Inferior parietal cortex (tissue), 1 donor: ENCODE measurements around the gene SNCAIP.
"Not testable (repeated sequence)": the region's sequence is repeated elsewhere in the genome, so short reads cannot be mapped to it uniquely, and the experiment has no call there.

Source experiments
- DNase-seq: peaks from one replicate; pipeline ENCODE4 v3.0.0-alpha.2; 2016; ENCODE audit errors: extremely low spot score

The SNCAIP gene

DNA sequence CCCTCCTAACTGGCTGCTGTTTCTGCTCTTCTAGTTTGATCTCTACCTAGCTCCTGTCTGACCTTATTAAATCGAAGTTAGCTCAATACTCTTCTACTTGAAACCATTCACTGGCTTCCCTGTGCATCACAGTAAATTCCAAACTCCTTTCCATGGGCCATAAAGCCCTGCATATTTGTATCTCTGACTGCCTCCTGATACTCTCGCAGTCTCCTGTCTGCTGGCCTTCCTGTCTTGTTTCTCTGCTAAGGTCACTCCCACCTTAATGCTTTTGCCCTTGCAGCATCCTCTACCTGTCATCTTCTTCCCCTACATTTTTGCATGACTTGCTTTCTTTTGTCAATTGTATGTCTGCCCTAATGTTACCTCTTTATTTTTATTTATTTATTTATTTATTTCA, 44.8 kb downstream of the SNCAIP start:
- no peak for DNase-seq

DNA sequence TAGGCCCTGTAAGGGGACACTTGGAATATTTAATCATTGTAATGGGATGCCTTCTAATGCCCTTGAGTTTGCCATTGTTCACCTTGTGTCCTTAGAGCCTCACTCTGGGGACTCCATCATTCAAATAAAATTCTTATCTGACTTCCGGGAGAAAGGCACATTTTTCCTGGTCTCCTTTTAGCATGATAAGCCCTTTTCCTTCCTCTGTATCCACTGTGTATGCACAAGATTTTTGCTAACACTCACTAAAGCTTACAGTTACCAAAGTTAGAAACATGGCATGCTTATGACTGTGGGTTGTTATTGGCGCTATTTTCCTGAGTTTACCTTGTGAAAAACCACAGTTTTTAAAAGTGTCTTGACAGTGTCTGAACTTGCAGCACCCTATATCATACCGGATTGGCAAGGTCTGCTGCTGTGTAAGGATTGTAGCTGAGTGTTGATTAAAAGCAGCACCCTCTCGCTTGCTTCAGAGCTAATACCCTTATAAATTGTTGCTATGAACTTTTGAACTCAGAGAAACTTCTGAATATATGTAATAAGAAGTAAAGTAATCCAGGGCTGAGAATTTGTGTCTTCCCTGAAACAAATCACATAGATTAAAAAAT, 46.4 kb downstream of the SNCAIP start:
- no peak for DNase-seq

DNA sequence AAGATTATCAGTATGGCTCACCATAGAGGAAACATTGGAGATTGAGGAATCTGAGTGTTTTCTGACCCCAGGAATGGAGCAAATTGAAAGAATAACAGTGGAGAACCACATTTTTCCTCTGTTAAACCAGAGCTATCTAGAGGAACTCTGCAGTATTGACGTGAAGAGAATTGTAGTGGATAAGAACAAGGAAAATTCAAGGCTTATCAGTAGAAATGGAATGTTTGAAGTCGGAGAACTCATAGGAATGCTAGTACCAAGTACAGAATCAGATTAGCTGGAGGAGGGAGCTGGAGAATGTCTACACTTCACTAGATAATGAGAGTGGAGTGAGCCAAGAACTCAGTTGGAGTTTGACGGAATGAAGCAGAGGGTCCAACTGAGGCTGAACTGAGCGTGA, 50.3 kb downstream of the SNCAIP start:
- no peak for DNase-seq

DNA sequence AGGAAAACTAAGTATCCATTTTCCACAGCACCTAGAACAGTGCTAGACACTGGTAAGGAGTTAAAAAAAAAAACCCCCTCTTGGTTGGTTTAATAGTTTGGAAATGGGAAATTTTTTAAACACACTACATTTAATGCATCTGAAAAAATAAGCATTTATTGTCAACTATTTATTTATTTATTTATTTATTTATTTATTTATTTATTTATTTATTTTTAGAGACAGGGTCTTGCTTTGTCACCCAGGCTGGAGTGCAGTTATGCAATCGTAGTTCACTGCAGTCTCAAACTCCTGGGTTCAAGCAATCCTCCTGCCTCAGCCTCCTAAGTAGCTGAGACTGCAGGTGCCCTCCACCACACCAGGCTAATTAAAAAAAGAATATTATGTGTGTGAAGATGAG, 51.6 kb downstream of the SNCAIP start:
- DNase-seq, result no peak

DNA sequence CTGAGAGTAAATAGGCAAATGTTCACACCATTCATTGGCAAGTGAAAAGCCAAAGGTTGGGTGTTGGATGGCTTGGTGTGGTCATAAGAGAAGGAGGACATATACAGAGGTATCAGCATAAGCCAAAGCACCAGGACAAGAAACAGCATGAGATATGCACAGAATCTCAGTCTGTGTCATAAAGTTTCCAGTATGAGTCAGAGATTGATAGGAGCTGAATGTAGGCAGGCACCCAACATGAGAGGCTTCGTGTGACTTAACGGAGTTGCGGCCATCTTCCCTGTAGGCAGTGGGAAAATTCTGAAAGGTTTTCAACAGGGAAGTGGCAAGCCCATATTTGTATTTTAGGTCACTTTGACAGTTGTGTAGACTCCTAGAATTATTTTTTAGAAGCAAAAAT, 54.5 kb downstream of the SNCAIP start:
- no peak for DNase-seq

DNA sequence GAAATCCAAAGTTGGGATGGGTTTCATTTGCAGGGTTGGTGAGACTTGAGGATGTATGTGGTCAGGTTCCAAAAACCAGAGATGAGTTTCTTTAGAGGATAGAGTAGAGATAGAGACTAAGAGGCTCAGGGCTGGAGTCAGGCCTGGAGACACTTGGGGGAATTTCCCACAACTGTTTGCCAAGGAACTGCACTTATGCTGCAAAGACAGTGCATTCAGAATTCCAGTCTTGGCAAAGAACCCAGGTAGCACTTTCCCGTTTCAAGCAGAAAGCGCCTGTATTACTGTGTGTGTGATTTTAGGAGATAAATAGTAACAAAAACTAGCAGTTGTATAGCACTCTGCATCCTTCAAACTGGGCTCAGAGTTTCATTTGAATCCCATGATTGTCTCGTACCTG, 55.4 kb downstream of the SNCAIP start:
- no peak for DNase-seq

DNA sequence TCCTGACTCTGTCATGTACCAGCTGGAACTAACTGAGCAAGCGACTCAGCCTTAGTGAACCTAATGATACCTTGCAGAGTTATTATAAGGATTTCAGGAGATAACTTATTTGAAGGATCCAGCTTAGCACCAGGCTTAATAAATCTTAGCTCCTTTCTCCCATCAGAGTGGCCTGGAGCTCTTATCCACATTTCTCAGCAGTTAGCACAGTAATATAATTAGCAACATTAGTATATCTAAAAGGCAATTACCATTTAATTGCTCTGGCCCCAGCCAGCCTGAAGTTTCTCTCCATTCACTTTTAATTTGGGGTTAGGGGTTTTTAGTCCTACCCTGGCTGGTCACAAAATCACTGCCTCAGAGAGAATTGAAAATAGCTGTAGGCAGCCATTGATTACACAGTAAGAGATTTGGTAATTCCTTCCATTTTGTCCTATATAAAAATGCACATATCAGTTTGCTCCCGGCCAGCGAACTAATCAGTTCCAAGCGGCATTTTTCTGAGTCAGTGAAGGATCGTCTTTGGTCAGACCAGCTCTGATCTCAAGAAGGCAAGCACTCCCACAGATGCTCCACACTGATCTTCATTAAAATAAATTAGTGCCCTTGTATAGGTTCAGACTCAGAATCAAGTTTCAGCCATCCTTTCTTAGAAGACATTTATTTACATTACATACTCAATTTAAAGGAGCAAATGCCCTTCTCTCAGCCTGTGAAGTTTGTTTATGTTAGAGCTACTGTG, 56.6 kb downstream of the SNCAIP start:
- no peak for DNase-seq

DNA sequence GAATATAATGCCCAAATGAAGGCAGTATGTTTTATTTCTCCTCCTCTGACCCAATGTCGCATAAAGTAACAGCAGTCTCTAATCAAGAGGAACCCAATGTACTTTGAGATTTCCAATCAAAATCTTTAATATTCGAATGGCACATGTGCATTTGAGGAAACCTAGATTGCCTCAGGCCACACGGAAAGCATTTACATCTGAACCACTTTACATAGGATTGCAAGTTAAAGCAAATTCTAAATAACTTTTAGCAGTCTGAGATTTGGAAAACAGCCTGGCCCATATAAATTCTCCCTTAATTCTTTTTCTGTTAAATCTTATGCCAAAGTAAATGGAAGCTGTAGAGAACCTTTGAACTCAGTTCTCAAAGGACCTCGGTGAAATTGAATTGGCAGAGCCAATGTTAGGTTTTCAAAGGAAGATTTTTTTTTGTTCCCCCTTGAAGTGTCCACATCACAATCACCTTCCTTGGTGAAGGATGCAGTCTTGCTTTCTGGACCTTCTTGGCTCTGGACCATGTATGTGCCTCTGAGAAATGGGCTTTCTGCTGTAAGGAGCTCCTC, 57.3 kb downstream of the SNCAIP start:
- DNase-seq, result no peak

DNA sequence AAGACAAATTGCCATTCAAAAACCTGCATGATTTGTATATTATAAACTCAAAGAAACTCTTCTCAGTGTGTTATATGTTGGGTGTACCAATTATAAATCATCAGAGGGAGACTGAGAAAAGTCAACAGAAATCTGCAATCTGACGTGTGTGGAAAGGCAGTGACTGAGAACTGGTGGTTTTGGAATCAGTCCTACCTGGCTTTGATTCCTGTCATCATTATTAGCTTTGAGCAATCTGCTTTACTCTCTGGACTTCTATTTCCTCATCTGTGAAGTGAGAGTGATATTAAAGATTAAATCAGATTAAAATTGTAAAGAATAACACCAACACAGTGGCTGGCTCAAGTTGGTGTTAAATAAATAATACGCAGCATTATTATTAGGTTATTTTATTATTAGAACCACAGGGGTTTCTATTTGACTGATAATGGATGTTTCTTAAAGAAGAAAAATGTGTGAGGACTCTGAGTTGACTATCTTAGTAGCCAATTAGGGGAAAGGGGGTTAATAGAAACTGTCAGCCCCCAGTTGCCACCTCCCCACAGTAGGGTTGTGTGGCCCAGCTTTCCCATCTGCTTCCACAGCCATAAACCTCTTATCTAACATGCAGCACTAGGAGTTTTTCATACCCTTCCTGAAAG, 59.6 kb downstream of the SNCAIP start:
- no peak for DNase-seq

DNA sequence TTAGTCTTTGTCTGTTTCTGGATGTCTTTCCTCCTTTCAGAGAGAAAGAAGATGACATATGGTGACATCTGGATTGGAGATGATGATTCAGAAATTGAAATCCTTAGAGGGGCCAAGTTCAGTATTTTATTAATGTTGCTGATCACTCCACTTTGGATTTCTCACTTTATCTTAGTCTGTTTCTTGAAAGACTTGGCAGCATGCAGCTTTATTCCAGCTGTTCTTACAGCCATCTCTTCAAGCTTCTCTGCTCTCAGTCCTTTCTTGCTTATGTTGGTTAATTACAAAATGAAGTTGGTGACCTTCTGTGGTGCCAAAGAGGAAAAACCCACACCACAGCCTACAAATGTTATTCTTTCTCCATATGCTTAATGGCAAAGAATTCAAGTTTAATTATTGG, 62.1 kb downstream of the SNCAIP start:
- no peak for DNase-seq

DNA sequence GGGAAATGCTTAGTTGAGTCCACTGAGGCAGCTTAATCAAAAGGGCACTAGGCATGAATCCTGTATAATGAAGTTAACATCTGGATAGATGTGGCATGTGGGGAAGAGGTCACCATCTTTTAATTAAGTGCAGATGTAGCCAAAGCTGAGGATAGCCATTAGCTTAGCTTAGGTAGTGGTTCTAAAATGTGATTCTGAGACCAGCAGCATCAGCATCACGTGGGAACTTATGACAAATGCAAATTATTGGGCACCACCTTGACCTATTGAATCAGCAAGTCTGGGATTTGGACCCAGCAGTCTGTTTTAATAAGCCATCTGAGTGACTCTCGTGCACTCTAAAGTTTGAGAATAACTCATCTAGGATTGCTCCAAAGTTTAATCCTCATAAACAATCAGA, 63.8 kb downstream of the SNCAIP start:
- DNase-seq, result no peak

DNA sequence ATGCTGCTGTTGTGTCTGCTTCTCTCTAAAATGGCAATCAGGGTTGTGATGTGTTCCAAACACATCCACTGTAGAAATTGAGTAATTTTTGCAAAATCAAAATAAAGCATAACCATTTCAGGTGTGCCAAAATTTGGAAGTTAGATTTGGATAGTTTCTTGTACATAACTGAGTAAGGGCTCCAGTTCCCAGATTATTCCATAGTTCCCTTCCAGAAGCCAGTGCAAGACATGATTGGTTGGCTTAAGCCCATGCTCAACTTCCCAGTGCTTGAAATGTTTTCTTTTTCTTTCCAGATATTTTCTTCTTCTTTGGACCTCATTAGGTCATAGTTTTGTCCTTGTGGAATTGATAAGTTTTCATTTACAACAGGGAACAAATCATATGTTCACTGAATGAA, 64.2 kb downstream of the SNCAIP start:
- no peak for DNase-seq

DNA sequence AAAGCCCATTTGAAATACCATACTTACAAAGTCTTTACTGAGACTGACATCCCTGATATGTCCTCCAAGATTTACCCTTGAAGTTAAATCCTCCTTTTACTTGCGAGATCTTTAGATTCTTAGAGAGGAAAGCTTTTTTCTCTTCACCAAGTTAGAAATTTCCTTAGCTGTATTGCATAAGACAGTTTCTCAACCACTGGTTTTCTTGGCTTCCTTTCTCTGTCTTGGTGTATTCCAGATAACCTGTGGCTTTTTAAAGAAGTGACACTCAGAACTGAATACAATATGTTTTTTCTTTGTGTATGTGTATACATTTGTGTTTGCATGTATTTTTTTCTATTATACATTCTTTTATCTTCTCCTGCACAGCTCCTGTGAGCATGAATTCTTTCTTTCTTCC, 65.0 kb downstream of the SNCAIP start:
- DNase-seq, result no peak

DNA sequence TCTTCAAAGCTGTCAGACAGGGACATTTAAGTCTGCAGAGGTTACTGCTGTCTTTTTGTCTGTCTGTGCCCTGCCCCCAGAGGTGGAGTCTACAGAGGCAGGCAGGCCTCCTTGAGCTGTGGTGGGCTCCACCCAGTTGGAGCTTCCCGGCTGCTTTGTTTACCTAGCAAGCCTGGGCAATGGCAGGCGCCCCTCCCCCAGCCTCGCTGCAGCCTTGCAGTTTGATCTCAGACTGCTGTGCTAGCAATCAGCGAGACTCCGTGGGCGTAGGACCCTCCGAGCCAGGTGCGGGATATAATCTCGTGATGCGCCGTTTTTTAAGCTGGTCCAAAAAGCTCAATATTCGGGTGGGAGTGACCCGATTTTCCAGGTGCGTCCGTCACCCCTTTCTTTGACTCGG, 70.9 kb downstream of the SNCAIP start:
- DNase-seq, result not testable (repeated sequence)

DNA sequence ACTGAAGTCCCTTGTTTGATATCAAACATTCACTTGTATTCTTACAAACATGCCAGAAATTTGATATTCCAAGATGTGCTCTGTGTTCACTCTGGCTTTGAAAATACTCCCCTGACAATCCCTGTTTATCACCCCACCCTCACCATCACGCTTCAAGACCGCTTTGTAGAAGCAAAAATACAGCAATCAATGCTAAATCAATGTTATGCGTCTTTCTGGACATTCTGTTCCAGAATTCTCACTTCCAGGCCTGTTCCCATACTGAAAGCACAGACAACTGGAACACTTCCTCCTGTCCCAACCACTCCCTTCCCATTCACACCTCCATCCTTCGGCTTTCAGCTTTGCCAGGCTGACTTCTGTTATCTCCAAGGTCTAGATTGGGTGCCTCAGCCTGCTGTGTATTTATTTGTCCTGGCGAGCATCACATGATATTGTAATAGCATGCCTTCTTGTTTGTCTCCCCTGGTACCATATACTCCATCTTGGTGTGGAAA, 72.8 kb downstream of the SNCAIP start:
- DNase-seq, result no peak

DNA sequence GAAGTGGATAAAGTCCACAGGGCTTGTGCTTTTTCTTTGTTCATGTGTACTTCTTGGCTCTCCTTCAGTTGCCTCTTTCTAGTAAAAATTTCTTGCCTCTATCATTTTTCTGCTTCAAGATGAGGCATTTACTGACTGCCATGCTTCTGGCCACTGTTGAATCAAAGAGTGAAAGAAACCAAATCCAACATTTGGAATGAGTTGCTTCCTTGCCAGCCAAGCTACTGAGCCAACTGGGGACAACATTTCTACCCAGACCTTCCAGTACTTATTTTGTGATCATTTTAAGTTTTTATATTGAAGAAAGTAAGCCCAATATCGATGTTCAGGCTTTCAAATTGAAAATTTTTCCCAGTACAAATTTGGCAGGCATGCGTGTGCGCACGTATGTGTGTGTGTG, 73.2 kb downstream of the SNCAIP start:
- DNase-seq, result no peak

DNA sequence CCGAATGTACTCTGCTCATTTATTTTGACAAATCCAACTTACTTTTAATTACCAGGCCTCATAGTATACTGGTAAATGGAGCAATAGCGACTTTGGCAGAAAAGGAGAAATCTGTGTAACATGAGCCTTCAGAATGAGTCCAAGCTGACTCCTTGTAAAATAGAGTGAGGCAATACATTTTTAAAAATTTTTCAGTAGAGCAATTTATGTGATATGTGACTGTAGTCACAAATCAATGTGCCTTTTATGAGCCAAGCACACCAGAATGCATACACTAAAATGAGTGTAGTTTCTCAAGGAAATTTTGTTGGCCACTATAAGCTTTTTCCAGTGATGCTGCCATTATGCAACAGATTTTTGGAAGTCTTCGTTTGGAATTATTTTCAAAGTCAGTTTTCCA, 73.8 kb downstream of the SNCAIP start:
- DNase-seq, result no peak

DNA sequence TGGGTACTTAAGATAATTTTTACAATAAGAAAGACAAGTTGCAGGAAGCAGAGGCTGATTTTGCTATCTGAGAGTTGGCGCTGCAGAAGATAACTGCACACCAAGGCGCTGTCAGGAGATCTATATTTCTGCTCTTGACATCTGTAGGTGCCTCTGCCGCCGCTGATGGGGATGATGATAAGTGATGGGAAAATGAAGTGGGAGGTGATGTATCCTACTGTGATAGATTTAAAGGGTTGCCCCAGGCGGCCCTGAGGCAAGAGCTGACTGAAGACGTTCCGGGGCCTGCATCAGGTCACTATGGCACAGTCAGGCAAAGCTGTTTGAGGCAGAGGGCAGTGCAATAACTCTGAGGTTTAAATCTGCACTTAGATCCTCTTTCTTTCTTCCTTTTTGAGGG, 78.1 kb downstream of the SNCAIP start:
- no peak for DNase-seq

DNA sequence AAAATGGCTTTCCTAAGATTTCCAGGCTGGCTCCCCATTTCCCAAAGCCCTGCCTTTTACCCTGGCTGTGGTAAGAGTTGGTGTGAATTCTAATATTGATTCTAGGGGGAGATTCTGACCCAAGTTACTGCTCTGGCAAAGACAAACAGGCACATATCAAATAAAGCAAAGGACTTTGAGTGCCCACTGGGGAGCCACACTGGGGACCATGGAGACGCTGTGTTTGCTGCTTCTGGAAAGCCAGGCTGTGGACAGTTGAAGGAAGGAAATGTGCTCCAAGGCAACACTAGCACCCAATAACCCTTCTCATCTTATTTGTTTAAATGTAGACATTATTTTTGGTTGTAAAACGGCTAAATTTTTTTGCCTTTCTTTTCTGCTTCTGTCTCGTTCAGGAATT, 78.7 kb downstream of the SNCAIP start:
- DNase-seq, result no peak

DNA sequence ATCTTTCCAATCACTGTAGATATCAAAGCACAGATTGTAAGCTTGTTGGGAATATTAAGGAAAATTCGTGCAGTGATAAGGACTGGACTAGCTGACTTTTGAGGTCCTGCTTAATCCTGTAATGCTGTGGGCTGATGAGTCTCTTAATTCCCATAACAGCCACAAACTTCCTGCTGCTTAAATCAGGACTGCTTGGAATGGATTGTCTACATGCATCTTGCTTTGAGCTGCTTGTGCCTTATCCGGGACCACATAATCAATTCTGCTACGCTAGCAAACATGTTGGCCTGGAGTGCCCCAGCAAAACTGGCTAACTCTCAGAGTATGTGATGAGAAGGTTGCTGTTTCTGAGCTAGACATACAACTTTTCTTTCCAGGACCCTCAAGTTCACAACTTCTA, 79.6 kb downstream of the SNCAIP start:
- DNase-seq, result no peak

DNA sequence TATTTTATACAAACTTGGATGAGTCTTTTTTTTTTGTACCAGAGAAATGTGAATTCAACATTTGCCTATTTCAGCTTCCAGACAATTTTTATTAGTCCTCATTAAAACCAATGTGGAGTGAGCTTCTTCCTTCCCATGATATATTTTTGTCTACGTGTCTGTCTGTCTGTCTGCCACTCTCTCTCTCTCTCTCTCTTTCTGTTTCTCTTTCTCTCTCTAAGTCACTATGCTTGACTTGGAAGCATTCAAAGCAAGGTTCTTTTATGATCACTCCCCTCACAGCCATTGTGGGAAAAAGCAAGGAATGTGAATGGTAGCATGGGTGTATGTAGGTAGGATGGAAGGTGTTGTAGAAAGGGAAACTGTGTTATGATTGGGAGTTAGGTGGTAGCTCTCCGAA, 80.2 kb downstream of the SNCAIP start:
- no peak for DNase-seq

DNA sequence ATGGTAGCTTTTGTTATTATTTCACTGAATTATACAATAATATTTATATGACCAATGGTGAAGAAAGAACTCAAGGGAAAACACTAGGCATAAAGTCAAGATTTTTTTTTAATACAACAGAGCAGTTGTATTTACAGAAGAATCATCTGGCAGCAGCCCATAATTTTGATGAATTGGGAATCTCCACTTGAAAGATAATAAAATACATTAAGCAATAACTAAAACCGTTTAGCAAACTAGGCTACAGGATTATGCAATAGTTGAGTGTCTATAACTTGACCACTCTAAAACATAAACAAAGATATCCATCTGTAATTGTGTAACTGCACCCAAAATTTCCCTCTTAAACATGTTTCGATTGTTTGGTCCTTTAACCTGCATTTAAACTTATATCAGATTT, 80.8 kb downstream of the SNCAIP start:
- no peak for DNase-seq
